ENCODE data around the gene SPTSSB. TPM values are rescaled to one million over a fixed set of nuclear protein-coding genes. Genes with fewer than 3 reads are reported as not detected.

The SPTSSB gene
- total RNA-seq, 1 donor: 0.45 TPM

- TF ChIP-seq CTCF (IDR thresholded peaks at IDR 0.05; ENCODE audit: insufficient read depth, low read length): no peak
- H3K4me3 ChIP-seq (ENCODE audit: low read depth, low read length): no peak overlapping the region
- no peak for DNase-seq (ENCODE audit: low read depth)
These were observed 34.7 kb downstream of the SPTSSB start for GRCh38 chr3:161336661-161337060.

GRCh38 chr3:161333696-161334095 is 37.6 kb downstream of the SPTSSB start:
- no peak for TF ChIP-seq CTCF (IDR thresholded peaks at IDR 0.05; ENCODE audit: insufficient read depth, low read length)
- no peak for DNase-seq (ENCODE audit: low read depth)
- H3K4me3 ChIP-seq (ENCODE audit: low read depth, low read length): no peak overlapping the region

GRCh38 chr3:161332792-161333191 is 38.5 kb downstream of the SPTSSB start:
- DNase-seq (ENCODE audit: low read depth): no peak
- no peak overlapping the region for H3K4me3 ChIP-seq (ENCODE audit: low read depth, low read length)
- TF ChIP-seq CTCF (IDR thresholded peaks at IDR 0.05; ENCODE audit: insufficient read depth, low read length): no peak

GRCh38 chr3:161325059-161325458 is 46.3 kb downstream of the SPTSSB start:
- no peak overlapping the region for H3K4me3 ChIP-seq (ENCODE audit: low read depth, low read length)
- TF ChIP-seq CTCF (IDR thresholded peaks at IDR 0.05; ENCODE audit: insufficient read depth, low read length): no peak
- DNase-seq (ENCODE audit: low read depth): no peak

- TF ChIP-seq CTCF (IDR thresholded peaks at IDR 0.05; ENCODE audit: insufficient read depth, low read length): no peak
- no peak for DNase-seq (ENCODE audit: low read depth)
- H3K4me3 ChIP-seq (ENCODE audit: low read depth, low read length): no peak overlapping the region
These were observed 47.2 kb downstream of the SPTSSB start for GRCh38 chr3:161323926-161324621.

- no peak for TF ChIP-seq CTCF (IDR thresholded peaks at IDR 0.05; ENCODE audit: insufficient read depth, low read length)
- no peak for DNase-seq (ENCODE audit: low read depth)
- H3K4me3 ChIP-seq (ENCODE audit: low read depth, low read length): no peak overlapping the region
These were observed 48.3 kb downstream of the SPTSSB start for GRCh38 chr3:161322781-161323568.

All from fibroblast of the aortic adventitia (primary cell).